Neuronal stem cell (in vitro differentiated cells): ENCODE results near the gene CRHR2.
"Not testable (repeated sequence)": the region's sequence is repeated elsewhere in the genome, so short reads cannot be mapped to it uniquely, and the experiment has no call there.

Experiments used
- DNase-seq: peaks from one replicate; pipeline ENCODE4 v3.0.0-alpha.2; 2013; ENCODE audit warnings: low spot score
- H2AFZ ChIP-seq: one replicate; pipeline ENCODE4 v1.6.1; 2013; ENCODE audit warnings: mild to moderate bottlenecking, low read length, inconsistent platforms
- H2AK5ac ChIP-seq: 2 replicates; pipeline ENCODE4 v1.6.1; 2013; ENCODE audit warnings: low read depth, mild to moderate bottlenecking, inconsistent platforms, low read length, moderate library complexity, mixed read lengths
- H2BK120ac ChIP-seq: 2 replicates; pipeline ENCODE4 v1.6.1; 2013; ENCODE audit warnings: low read depth, mild to moderate bottlenecking, inconsistent platforms, low read length, moderate library complexity, mixed read lengths
- H2BK12ac ChIP-seq: one replicate; pipeline ENCODE4 v1.6.1; 2013; ENCODE audit warnings: low read length, inconsistent platforms
- H2BK15ac ChIP-seq: 2 replicates; pipeline ENCODE4 v1.6.1; 2013; ENCODE audit warnings: mild to moderate bottlenecking, low read length, inconsistent platforms, mixed read lengths
- H2BK5ac ChIP-seq: one replicate; pipeline ENCODE4 v1.6.1; 2013; ENCODE audit warnings: inconsistent platforms, mild to moderate bottlenecking, low read length, moderate library complexity
- H3K14ac ChIP-seq: one replicate; pipeline ENCODE4 v1.6.1; 2013; ENCODE audit warnings: low read length, inconsistent platforms
- H3K18ac ChIP-seq: 2 replicates; pipeline ENCODE4 v1.6.1; 2013; ENCODE audit warnings: low read length, inconsistent platforms
- H3K23ac ChIP-seq: 2 replicates; pipeline ENCODE4 v1.6.1; 2013; ENCODE audit warnings: low read depth, mild to moderate bottlenecking, mixed read lengths, low read length, inconsistent platforms; ENCODE audit not compliant: poor library complexity
- H3K27ac ChIP-seq: replicated peaks from 3 replicates; pipeline ENCODE4 v1.5.1; 2013; ENCODE audit warnings: low read length, inconsistent platforms
- H3K27me3 ChIP-seq, 3 experiments: 2 replicates each; pipeline ENCODE4 v1.6.1; 2013; ENCODE audit warnings: low read length in 3 of 3, mild to moderate bottlenecking in 2 of 3, inconsistent platforms in 1 of 3, low read depth in 1 of 3, mixed read lengths in 1 of 3, moderate library complexity in 1 of 3; ENCODE audit not compliant: control insufficient read depth in 3 of 3, insufficient read depth in 3 of 3
- H3K36me3 ChIP-seq, 2 donors: replicated peaks in 1 of 2; 2 replicates each; pipeline ENCODE4 v1.6.1; 2013; ENCODE audit warnings: low read length in 2 of 2; ENCODE audit not compliant: control insufficient read depth in 2 of 2, insufficient read depth in 2 of 2
- H3K4ac ChIP-seq: 2 replicates; pipeline ENCODE4 v1.6.1; 2013; ENCODE audit warnings: inconsistent platforms, mild to moderate bottlenecking, low read length, moderate library complexity
- H3K4me1 ChIP-seq, 2 donors: 1 replicate in 1 of 2; 2 replicates in 1 of 2; pipeline ENCODE4 v1.6.1; 2013; ENCODE audit warnings: low read length in 2 of 2, low read depth in 1 of 2; ENCODE audit not compliant: control insufficient read depth in 2 of 2, insufficient read depth in 1 of 2
- H3K4me2 ChIP-seq: one replicate; pipeline ENCODE4 v1.6.1; 2013; ENCODE audit warnings: mild to moderate bottlenecking, low read length, inconsistent platforms; ENCODE audit not compliant: insufficient read depth, poor library complexity, severe bottlenecking
- H3K4me3 ChIP-seq, 2 donors: 2 replicates each; pipeline ENCODE4 v1.5.1; 2013; ENCODE audit warnings: low read length in 2 of 2, mild to moderate bottlenecking in 2 of 2, inconsistent platforms in 1 of 2, moderate library complexity in 1 of 2
- H3K79me1 ChIP-seq: one replicate; pipeline ENCODE4 v1.6.1; 2013; ENCODE audit warnings: low read depth, mild to moderate bottlenecking, inconsistent platforms, low read length, moderate library complexity
- H3K9ac ChIP-seq: one replicate; pipeline ENCODE4 v1.6.1; 2013; ENCODE audit warnings: mild to moderate bottlenecking, low read depth, low read length, inconsistent platforms; ENCODE audit not compliant: poor library complexity
- H3K9me3 ChIP-seq, 2 donors: replicated peaks in 1 of 2; 2 replicates each; pipeline versions ENCODE3 to v1.6.1; 2013; ENCODE audit warnings: low read length in 2 of 2, mild to moderate bottlenecking in 2 of 2, inconsistent platforms in 1 of 2, low read depth in 1 of 2, mixed read lengths in 1 of 2, moderate library complexity in 1 of 2; ENCODE audit not compliant: control insufficient read depth in 2 of 2, insufficient read depth in 1 of 2
- H4K8ac ChIP-seq: one replicate; pipeline ENCODE4 v1.6.1; 2013; ENCODE audit warnings: low read depth, mild to moderate bottlenecking, inconsistent platforms, low read length, moderate library complexity
- H4K91ac ChIP-seq: one replicate; pipeline ENCODE4 v1.6.1; 2013; ENCODE audit warnings: low read length, low read depth, mild to moderate bottlenecking, inconsistent platforms; ENCODE audit not compliant: poor library complexity
- WGBS, 2 donors: extraction: QIAGEN DNeasy Blood & Tissue Kit; methylation state at CpG; one replicate each; pipeline ENCODE4 v1.1.7; 2013; ENCODE audit warnings: missing lambda C conversion rate in 2 of 2, mixed read lengths in 1 of 2; ENCODE audit not compliant: insufficient read length in 2 of 2, insufficient replicate concordance in 1 of 2; ENCODE audit errors: extremely low coverage in 2 of 2; 5-methylcytosine and 5-hydroxymethylcytosine counted together

CRHR2 gene

GRCh38 chr7:30642322-30642721 is 39.9 kb downstream of the CRHR2 start:
- H3K79me1 ChIP-seq, H3K4me1 ChIP-seq, H3K27ac ChIP-seq, H4K91ac ChIP-seq, H3K4ac ChIP-seq, H3K9me3 ChIP-seq, H2AK5ac ChIP-seq, H2BK15ac ChIP-seq, H3K14ac ChIP-seq, H3K27me3 ChIP-seq, H3K9ac ChIP-seq, H4K8ac ChIP-seq, H2BK12ac ChIP-seq, DNase-seq, H3K23ac ChIP-seq, H3K4me2 ChIP-seq, H3K4me3 ChIP-seq, H2BK5ac ChIP-seq, H3K18ac ChIP-seq, H2AFZ ChIP-seq, H2BK120ac ChIP-seq: not testable (repeated sequence)
- WGBS, 2 donors: no CpG with 5 or more reads among the region's 29 CpGs
- peaks cover 4 to 22% of the 10 kb centered on the region in 2 donors for H3K36me3 ChIP-seq

DNA sequence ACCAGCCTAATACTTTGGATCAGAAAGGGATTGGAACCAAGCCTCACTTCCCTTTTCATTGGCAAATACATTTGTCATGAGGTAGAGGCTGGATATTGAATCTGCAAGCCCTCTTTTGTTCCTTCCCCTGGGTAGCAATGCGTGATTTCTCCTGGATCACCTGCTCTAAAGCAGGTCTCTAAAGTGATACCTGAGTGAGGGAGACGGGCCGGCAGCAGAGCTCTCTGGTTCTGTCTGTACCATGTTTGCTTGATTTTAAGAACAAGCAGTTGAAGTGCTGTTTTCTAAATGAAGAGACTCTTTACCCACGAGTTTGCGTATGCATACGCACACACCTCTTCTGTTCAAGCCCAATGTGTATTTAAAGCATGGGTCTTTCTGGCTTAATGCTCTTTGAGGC is 46.5 kb downstream of the CRHR2 start:
- Histone ChIP-seq H2AFZ (no peak overlapping the region), H3K79me1 (no peaks in the 10 kb centered on the region), H3K4me2 (no peak overlapping the region), H2BK120ac (no peak overlapping the region), H4K8ac (no peak overlapping the region), H3K27ac (no peak overlapping the region), H2AK5ac (no peak overlapping the region), H3K23ac (no peak overlapping the region), H2BK5ac (no peak overlapping the region), H3K18ac (no peak overlapping the region), H2BK15ac (no peak overlapping the region), H3K9me3 (peaks cover 2 to 8% of the 10 kb centered on the region in 2 donors), H4K91ac (no peak overlapping the region), H3K14ac (no peak overlapping the region), H3K9ac (no peak overlapping the region), H2BK12ac (no peak overlapping the region), H3K4ac (no peak overlapping the region), H3K27me3 (no peaks in the 10 kb centered on the region), H3K4me1 (no peaks in the 10 kb centered on the region), H3K4me3 (no peak overlapping the region), H3K36me3 (peaks cover 29 to 56% of the 10 kb centered on the region in 2 donors)
- no peak for DNase-seq
- WGBS, 2 donors: no CpG with 5 or more reads among the region's 6 CpGs

DNA sequence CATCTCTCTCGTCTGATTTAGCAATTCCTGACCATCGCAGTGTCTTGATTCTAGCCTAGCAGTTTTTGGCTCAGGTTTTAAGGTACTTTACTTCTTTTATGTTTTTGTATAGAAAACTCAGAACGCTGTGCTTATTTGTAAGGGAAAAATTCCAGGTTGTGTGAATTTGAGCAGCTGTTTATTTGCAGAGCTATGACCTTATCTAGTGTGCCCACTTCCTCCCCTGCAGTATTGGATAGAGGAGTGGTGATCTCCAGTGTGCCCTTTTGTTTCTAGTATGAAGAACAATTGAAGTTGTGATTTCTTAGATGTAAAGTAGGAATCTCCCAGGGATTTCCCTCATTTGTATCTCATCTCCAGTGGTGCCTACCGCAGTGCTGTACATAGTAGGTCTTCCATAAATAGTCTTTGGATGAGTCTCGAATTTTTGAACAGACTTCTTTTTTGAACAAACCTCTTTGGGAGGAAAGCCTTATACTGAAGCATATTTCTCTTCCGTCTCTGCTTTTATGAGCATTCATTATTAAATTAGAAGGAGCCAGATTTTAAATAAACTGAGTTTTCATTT is 47.5 kb downstream of the CRHR2 start:
- no peak overlapping the region for H3K4ac ChIP-seq
- no peak overlapping the region for H3K18ac ChIP-seq
- H2BK12ac ChIP-seq: no peak overlapping the region
- H3K23ac ChIP-seq: no peak overlapping the region
- peaks cover 29 to 67% of the 10 kb centered on the region in 2 donors for H3K36me3 ChIP-seq
- no peak overlapping the region for H4K91ac ChIP-seq
- H3K14ac ChIP-seq: no peak overlapping the region
- no peak overlapping the region for H4K8ac ChIP-seq
- H3K9ac ChIP-seq: no peak overlapping the region
- H3K79me1 ChIP-seq: no peaks in the 10 kb centered on the region
- H2AFZ ChIP-seq: no peak overlapping the region
- no peak for DNase-seq
- H2AK5ac ChIP-seq: no peak overlapping the region
- WGBS, 2 donors: no CpG with 5 or more reads among the region's 6 CpGs
- H3K4me1 ChIP-seq: no peaks in the 10 kb centered on the region
- no peak overlapping the region for H3K4me3 ChIP-seq
- H2BK120ac ChIP-seq: no peak overlapping the region
- H2BK15ac ChIP-seq: no peak overlapping the region
- no peaks in the 10 kb centered on the region for H3K27me3 ChIP-seq
- no peak overlapping the region for H2BK5ac ChIP-seq
- H3K9me3 ChIP-seq: peaks cover 2 to 8% of the 10 kb centered on the region in 2 donors
- H3K27ac ChIP-seq: no peak overlapping the region
- H3K4me2 ChIP-seq: no peak overlapping the region

DNA sequence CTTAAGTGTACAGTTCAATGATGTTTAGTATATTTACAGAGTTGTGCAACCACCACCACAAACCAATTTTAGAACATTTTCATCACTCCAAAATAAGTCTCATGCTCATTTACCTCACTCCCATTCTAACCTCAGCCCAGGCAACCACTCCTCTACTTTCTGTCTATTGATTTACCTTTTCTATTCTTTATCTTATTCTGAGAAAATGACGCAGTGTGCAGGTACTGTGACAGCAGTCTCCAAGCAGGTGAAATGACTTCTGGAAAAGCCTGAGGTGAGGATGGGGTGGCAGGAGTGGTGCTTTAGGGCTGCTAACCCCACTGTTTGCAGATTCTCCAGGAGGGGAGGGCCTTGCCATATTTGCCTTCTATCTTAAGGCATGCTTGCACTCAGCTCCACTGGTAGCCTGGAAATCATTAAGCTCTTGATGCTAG is 48.0 kb downstream of the CRHR2 start:
- no peak overlapping the region for H3K4me2 ChIP-seq
- no peak overlapping the region for H2BK5ac ChIP-seq
- peaks cover 2 to 8% of the 10 kb centered on the region in 2 donors for H3K9me3 ChIP-seq
- no peak overlapping the region for H4K91ac ChIP-seq
- no peak overlapping the region for H2BK12ac ChIP-seq
- no peak for DNase-seq
- H2AFZ ChIP-seq: no peak overlapping the region
- no peak overlapping the region for H3K23ac ChIP-seq
- no CpG with 5 or more reads among the region's 1 CpG for WGBS, 2 donors
- H2BK15ac ChIP-seq: no peak overlapping the region
- no peak overlapping the region for H3K14ac ChIP-seq
- peaks cover 32 to 72% of the 10 kb centered on the region in 2 donors for H3K36me3 ChIP-seq
- H3K18ac ChIP-seq: no peak overlapping the region
- no peak overlapping the region for H3K4ac ChIP-seq
- no peak overlapping the region for H2BK120ac ChIP-seq
- no peaks in the 10 kb centered on the region for H3K27me3 ChIP-seq
- H4K8ac ChIP-seq: no peak overlapping the region
- H2AK5ac ChIP-seq: no peak overlapping the region
- no peak overlapping the region for H3K9ac ChIP-seq
- H3K27ac ChIP-seq: no peak overlapping the region
- no peak overlapping the region for H3K4me3 ChIP-seq
- H3K4me1 ChIP-seq: no peaks in the 10 kb centered on the region
- H3K79me1 ChIP-seq: no peaks in the 10 kb centered on the region
